ENCODE results near the gene PROZ. TPM values are rescaled to one million over a fixed set of nuclear protein-coding genes. Genes with fewer than 3 reads are reported as not detected.

PROZ gene
- total and polyA plus RNA-seq, 2 of the 13 experiments (the other 11 are each of a cell fraction or from before 2014, with no cell fraction given) = 5.6 to 22.5 TPM

GRCh38 chr13:113152984-113153809 is 5.3 kb upstream of the PROZ start (continued):
- TF ChIP-seq, protein P1, sequence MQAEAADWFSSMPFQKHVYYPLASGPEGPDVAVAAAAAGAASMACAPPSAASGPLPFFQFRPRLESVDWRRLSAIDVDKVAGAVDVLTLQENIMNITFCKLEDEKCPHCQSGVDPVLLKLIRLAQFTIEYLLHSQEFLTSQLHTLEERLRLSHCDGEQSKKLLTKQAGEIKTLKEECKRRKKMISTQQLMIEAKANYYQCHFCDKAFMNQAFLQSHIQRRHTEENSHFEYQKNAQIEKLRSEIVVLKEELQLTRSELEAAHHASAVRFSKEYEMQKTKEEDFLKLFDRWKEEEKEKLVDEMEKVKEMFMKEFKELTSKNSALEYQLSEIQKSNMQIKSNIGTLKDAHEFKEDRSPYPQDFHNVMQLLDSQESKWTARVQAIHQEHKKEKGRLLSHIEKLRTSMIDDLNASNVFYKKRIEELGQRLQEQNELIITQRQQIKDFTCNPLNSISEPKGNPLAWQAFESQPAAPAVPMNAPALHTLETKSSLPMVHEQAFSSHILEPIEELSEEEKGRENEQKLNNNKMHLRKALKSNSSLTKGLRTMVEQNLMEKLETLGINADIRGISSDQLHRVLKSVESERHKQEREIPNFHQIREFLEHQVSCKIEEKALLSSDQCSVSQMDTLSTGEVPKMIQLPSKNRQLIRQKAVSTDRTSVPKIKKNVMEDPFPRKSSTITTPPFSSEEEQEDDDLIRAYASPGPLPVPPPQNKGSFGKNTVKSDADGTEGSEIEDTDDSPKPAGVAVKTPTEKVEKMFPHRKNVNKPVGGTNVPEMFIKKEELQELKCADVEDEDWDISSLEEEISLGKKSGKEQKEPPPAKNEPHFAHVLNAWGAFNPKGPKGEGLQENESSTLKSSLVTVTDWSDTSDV (CRISPR knock-in tag; IDR thresholded peaks at IDR 0.05) = peak; percentile 96
- TF ChIP-seq HNF1B (CRISPR knock-in tag; IDR thresholded peaks at IDR 0.05) (peak; percentile 31; the same call in 1 of the 2 replicates), MXD1 (CRISPR knock-in tag; IDR thresholded peaks at IDR 0.05) (peak; percentile 81), ZNF225 (CRISPR knock-in tag; IDR thresholded peaks at IDR 0.05) (peak; percentile 90; the same call in 1 of the 2 replicates), SPEN (CRISPR knock-in tag; IDR thresholded peaks at IDR 0.05; ENCODE audit: low read depth) (peak; percentile 54; the same call in 1 of the 2 replicates), ZNF609 (CRISPR knock-in tag; IDR thresholded peaks at IDR 0.05; ENCODE audit: borderline replicate concordance) (peak; percentile 15; the same call in 1 of the 2 replicates), HNRNPLL (IDR thresholded peaks at IDR 0.05; ENCODE audit: low read depth, low read length, poor library complexity, severe bottlenecking) (peak; percentile 46), HIVEP1 (CRISPR knock-in tag; IDR thresholded peaks at IDR 0.05) (peak; percentile 69), SP2 (CRISPR knock-in tag; IDR thresholded peaks at IDR 0.05) (peak; percentile 43), KLF9 (CRISPR knock-in tag; IDR thresholded peaks at IDR 0.05; ENCODE audit: low read depth) (no peak; the same call in 1 of the 2 replicates), ZFP91 (CRISPR knock-in tag; IDR thresholded peaks at IDR 0.05; ENCODE audit: borderline replicate concordance) (peak; percentile 64)
- TF ChIP-seq, protein P2, sequence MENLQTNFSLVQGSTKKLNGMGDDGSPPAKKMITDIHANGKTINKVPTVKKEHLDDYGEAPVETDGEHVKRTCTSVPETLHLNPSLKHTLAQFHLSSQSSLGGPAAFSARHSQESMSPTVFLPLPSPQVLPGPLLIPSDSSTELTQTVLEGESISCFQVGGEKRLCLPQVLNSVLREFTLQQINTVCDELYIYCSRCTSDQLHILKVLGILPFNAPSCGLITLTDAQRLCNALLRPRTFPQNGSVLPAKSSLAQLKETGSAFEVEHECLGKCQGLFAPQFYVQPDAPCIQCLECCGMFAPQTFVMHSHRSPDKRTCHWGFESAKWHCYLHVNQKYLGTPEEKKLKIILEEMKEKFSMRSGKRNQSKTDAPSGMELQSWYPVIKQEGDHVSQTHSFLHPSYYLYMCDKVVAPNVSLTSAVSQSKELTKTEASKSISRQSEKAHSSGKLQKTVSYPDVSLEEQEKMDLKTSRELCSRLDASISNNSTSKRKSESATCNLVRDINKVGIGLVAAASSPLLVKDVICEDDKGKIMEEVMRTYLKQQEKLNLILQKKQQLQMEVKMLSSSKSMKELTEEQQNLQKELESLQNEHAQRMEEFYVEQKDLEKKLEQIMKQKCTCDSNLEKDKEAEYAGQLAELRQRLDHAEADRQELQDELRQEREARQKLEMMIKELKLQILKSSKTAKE (CRISPR knock-in tag; IDR thresholded peaks at IDR 0.05; ENCODE audit: borderline replicate concordance) = peak; percentile 31; the same call in 1 of the 2 replicates

All from HepG2 (cell line).